HG03378 (cell line): Measurements from ENCODE around the gene PID1.
"Not testable (repeated sequence)": the region's sequence is repeated elsewhere in the genome, so short reads cannot be mapped to it uniquely, and the experiment has no call there.

Source experiments
- ATAC-seq: cut with Tn5 transposase; IDR thresholded peaks from one replicate; pipeline ENCODE4 v1.9.1; 2021; ENCODE audit warnings: mild to moderate bottlenecking, moderate library complexity; ENCODE audit not compliant: unreplicated experiment

PID1 gene

GRCh38 chr2:229220254-229220653, 50.8 kb downstream of the PID1 start:
- no peak for ATAC-seq

DNA sequence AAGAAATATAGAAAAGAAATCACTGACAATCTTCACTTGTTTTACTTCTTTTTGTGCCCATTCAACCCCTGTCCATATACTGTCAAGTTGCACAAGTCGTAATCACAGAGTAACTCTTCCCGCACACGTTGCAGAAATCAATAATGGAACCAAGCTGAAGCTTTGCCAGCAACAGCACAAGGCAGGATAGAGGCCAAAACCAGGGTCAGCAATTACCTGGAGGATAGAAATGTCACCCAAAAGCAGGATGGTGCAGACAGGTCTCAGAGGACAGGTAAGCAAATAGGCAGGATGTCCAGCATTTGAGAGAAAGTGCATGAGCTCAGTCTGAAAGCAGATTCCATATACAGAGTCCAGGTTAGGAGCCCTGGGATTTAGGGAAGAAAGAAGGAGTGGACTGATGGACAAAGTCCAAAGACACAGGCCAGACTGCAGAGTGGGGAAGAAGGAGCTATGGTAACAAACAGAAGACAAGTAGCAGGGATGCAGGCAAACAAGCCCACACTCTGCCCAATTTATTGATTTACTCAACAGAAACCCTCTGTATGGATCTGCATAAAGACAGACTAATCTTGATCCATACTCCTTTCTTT, 52.7 kb downstream of the PID1 start:
- ATAC-seq, result no peak

- no peak for ATAC-seq
Observed at GRCh38 chr2:229212241-229212640, 58.8 kb downstream of the PID1 start.

DNA sequence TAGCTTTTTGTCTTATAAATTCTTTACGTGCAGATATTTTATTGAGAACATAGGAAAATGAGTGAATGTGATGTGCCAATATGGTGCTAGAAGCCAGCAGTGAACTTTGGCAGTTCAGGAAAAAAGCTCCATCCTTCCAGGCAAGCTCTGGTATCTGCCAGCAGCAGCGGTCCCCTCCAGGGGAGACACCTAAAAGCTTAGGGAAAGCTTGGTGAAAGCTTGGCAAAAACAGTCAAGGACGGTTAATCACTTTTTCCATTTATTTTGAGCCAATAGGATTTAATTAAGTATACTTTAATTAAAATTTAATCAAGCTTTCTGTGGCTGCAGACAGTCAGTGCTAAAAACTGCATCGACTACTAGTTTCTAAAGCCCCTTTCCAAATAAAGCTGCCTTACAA, 60.4 kb downstream of the PID1 start:
- ATAC-seq, result no peak

- ATAC-seq, result no peak
Observed at GRCh38 chr2:229206548-229206947, 64.5 kb downstream of the PID1 start.

GRCh38 chr2:229205704-229206103, 65.4 kb downstream of the PID1 start:
- ATAC-seq, result no peak

GRCh38 chr2:229202646-229203045, 68.4 kb downstream of the PID1 start:
- ATAC-seq, result no peak

DNA sequence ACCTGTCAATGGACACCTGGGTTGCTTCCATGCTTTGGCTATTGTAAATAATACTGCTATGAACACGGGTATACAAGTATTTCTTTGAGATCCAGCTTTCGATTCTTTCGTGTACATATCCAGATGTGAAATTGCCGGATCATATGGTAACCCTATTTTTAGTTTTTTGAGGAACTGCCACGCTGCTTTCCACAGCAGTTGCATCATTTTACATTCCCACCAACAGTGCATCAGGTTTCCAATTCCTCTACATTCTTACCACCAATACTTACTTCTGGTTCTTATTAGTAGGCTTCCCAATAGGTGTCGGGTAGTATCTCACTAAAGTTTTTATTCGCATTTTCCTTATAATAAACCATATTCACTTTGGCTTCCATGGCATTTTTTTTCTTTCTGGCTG, 69.6 kb downstream of the PID1 start:
- ATAC-seq, result no peak

DNA sequence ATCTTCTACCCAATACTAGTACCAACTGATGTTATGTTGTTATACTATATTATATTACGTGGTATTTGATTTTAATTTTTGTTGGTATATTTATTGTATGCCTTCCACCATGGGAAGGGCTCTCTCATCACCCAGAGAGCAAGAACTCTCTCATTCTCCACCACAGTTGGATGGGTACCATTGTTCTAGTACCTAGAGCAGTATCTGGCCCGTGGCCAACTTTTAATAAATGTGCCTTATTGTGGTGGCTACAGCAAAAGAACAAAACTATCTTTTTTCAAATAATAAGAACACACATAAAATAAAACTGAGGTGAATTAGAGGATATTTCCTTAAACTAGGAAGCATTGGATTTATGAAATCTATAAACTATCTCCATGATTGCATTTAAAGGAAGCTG, 71.8 kb downstream of the PID1 start:
- ATAC-seq, result no peak

DNA sequence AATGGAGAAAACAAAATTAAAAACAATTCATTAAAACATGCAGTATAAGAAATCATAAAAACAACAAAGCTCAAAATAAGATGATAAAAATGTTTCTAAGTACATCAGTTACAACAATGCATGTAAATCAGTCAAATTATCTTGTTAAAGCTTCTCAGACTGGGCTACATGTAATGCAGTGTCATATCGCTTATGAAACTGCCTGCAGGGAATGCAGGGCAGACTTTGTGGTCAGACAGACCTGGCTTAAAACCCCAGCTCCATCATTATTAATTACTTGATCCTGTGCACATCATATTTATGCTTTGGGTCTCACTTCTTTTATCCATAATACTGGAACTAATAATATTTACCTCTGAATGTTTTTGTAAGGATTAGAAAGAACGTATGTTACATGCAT, 74.6 kb downstream of the PID1 start:
- no peak for ATAC-seq

- ATAC-seq, result no peak
Observed at GRCh38 chr2:229195346-229195947, 75.6 kb downstream of the PID1 start.

DNA sequence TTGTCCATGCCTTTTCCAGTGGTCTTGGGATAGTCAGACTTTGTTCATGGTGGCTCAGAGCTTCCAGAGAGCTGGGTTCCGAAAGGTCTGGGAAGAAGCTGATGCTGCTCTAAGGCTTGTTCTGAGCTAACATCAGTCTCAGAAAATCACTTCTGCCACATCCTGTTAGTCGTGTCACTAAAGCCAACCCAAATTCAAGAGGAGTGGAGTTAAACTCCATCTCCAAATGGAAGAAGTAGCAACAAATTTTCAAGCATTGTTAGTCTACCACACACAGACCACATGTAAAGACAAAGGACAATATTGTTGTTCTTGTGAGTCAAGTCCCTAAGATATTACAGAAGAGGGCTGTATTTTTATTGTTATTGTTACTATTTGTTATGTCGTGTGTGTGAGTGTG, 77.8 kb downstream of the PID1 start:
- no peak for ATAC-seq

GRCh38 chr2:229191413-229191812, 79.7 kb downstream of the PID1 start:
- no peak for ATAC-seq

DNA sequence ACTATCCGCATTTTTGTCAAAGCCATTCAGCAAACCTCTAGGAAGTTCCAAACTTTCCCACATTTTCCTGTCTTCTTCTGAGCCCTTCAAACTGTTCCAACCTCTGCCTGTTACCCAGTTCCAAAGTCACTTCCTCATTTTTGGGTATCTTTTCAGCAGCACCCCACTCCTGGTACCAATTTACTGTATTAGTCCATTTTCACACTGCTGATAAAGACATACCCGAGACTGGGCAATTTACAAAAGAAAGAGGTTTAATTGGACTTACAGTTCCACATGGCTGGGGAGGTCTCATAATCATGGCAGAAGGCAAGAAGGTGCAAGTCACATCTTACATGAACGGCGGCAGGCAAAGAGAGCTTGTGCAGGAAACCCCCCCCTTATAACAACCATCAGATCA, 84.0 kb downstream of the PID1 start:
- ATAC-seq, result not testable (repeated sequence)

DNA sequence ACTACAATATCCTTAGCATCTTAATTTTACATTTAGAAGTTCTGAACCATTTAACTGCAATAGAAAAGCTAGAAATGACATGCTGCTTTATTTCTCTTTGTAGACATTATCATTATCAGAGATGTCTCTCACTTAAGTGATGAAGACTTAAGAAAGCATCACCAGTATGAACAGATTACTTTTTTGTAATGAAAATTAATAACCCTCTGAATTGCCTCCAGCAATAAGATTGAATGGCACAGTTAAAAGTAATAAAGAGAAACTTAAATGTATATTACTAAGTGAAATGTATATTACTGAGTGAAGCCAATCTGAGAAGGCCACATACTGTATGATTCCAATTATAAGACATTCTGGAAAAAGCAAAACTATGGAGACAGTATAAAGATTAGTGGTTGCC, 89.4 kb downstream of the PID1 start:
- ATAC-seq, result no peak

GRCh38 chr2:229180658-229181057, 90.4 kb downstream of the PID1 start:
- no peak for ATAC-seq

GRCh38 chr2:229179628-229180027, 91.5 kb downstream of the PID1 start:
- no peak for ATAC-seq

DNA sequence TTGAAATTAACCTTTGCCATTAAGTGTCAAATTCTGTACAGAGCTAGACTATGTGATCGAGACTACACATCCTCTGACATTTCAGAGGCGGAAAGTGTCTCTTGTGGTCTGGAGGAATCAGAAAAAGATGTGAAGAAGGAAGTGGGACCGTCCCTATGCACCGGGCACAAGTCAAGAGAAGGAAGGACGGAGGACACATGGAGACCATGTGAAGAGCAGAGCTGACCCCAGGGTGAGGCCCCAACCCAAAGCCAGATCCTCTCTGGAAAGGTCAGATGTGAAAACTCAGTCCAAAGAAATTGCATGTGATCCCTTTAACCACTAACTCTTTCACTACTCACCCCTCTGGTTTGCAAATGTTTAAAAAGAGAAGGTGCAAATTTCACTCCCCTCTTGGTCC, 92.4 kb downstream of the PID1 start:
- ATAC-seq, result no peak

- no peak for ATAC-seq
Observed at GRCh38 chr2:229178117-229178516, 93.0 kb downstream of the PID1 start.

- ATAC-seq, result no peak
Observed at GRCh38 chr2:229176136-229176535, 95.0 kb downstream of the PID1 start.

DNA sequence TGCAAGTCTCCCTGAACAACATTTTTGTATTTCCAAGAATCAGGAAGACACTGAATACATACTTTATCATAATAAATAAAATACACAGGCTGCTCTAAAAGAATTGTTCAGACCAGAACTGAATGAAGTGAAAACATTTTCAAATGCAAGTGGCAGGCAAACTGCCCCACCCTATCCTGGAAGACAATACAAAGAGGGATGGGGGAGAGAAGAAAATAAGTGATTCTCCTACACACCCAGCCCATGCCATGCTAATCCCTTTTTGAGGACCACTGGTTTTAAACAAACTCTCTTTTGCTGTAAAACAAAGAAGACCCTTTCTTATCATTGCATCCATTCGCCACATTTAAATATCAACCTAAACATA, 95.6 kb downstream of the PID1 start:
- ATAC-seq, result no peak

DNA sequence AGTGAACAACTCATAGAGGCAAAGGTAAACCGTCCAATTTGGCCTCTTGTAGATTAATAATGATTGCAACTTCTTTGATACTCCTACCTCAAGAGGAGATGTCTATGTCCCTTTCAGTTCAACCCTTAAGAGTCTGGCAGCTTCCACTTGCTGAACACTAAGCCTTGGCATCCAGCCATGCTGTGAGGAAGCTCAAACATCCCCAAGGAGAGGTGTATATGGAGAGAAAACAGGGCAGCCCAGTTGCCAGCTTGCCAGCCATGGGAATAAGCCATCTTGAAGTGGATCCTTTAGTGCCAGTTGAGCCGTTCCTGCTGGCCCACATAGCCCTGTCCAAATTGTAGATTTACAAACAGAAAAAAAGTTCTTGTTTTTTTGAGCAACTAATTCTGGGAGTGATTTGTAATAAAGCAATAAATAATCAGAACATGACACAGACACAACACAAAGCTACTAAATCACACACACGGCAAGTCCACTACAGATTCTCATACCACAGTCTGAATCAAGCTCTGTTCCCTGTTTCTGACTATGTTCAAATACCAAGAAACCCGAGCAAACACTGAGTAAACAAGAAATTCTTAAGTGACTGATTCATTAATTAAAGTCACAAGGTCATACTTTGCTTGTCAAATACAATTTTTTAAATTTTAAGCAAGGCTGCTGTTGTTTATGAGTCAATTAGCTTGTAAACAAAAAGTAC, 96.1 kb downstream of the PID1 start:
- ATAC-seq, result no peak
